Activated effector memory CD4-positive, alpha-beta T cell treated with Interleukin-2 at 50 U/mL for 16 hours (primary cell): ENCODE results near the gene AACS.
"Not testable (repeated sequence)": the region's sequence is repeated elsewhere in the genome, so short reads cannot be mapped to it uniquely, and the experiment has no call there.

Source experiments
- DNase-seq: peaks from one replicate; pipeline ENCODE4 v3.0.0-alpha.2; 2020

Gene AACS, protein sequence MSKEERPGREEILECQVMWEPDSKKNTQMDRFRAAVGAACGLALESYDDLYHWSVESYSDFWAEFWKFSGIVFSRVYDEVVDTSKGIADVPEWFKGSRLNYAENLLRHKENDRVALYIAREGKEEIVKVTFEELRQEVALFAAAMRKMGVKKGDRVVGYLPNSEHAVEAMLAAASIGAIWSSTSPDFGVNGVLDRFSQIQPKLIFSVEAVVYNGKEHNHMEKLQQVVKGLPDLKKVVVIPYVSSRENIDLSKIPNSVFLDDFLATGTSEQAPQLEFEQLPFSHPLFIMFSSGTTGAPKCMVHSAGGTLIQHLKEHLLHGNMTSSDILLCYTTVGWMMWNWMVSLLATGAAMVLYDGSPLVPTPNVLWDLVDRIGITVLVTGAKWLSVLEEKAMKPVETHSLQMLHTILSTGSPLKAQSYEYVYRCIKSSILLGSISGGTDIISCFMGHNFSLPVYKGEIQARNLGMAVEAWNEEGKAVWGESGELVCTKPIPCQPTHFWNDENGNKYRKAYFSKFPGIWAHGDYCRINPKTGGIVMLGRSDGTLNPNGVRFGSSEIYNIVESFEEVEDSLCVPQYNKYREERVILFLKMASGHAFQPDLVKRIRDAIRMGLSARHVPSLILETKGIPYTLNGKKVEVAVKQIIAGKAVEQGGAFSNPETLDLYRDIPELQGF

DNA sequence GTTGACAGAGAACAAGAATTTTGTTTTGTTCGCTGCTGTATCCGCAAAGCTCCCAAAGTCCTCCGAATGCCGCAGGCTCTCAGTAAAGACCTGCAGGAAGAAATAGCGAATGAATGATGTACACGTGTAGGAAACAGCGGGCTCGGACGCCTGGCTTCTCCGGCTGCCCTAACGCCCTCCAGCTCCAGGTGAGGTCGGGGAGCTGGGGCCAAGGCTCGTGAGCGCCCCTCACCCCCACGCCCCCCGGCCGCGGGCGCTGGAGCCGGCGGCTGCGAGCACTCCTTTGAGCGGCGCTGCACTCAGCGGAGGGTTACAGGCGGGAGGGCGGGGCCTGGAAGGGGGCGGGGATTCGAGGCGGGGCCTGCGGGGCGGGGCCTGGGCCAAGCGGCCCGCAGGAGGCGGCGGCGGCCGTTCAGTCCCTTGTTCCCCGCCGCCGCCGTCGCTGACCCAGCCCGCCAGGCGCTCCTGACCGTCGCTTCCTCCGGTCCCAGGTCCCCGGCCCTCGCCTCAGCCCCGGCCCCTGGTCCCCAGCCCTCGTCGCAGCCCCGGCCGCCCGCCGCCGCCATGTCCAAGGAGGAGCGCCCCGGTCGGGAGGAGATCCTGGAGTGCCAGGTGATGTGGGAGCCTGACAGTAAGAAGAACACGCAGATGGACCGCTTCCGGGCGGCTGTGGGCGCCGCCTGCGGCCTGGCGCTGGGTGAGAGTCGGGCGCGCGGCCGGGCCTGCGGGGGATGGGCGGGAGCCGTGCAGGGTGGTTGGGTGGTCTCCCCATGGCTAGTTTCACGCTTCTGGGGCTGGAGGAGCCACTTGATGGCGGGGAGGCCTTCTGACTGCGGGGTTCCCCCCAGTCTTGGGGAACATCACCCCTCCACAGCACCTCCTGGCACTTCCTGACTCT, at the start of gene AACS:
TSS of gene AACS (plus strand) at position 415 of the 898 bp plus-strand sequence. CDS start at position 565, 150 bp downstream.
- DNase-seq = peak; percentile 67

DNA sequence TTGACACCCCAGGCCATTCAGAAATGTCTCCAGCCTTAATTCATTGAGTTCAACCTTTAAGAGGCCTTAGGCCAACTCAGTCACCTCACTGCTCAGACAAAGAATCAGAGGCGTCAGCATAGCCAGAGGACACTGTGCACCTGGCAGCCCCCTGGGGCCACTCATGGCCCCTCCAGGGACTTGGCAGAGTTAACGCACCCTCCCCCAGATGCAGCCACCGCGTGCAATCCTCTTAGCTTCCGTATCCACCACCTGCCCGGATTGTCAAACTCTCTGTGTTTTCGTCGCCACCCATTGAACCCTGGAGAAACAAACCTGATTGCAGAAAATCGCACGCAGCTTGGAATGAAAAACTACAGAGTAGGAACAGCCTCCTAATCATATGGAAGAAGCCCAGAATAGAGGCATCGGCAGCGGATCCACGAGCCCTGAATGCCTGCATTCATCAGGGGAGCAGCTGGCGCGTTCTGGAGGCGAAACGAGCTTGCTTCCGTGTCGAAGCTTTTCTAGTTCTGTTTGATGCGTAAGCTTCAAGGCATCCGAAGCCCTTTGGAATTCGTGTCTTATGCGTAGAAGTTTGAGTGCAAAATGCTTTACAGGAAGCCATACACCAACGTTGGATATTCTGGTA, 49.4 kb upstream of the AACS start:
- DNase-seq = no peak

DNA sequence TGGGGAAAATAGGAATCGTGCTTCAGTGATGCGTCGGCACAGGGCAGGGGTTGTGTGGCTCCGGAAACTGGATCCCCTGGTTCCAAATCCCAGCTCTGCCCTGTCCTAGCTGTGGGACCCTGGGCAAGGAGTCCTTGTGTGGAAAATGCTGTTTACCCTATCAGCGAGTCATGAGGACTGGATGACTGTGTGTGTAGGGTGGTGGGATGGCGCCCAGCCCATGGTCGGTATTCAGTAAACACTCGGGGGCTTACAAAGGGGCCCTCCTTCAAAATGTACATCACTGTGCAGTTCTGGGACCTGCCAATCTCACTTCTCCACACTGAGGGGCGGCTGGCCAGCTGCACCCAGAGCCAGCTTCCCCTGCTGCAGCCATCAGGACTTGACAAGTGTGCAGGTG, 47.4 kb upstream of the AACS start:
- no peak for DNase-seq

DNA sequence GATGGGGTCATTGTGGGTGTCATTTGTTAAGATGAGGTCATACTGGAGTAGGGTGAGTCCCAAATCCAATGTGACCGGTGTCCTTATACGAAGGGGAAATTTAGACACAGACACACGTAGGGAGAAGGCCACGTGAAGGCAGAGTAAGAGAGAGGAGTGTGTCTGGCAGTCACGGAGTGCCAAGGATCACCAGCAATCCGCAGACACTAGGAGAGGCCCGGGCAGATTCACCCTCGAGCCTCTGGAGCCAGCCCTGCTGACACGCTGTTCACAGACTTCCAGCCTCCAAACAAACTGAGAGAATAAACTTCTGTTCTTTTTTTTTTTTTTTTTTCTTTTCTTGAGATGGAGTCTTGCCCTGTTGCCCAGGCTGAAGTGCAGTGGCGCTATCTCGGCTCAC, 46.9 kb upstream of the AACS start:
- DNase-seq = no peak

DNA sequence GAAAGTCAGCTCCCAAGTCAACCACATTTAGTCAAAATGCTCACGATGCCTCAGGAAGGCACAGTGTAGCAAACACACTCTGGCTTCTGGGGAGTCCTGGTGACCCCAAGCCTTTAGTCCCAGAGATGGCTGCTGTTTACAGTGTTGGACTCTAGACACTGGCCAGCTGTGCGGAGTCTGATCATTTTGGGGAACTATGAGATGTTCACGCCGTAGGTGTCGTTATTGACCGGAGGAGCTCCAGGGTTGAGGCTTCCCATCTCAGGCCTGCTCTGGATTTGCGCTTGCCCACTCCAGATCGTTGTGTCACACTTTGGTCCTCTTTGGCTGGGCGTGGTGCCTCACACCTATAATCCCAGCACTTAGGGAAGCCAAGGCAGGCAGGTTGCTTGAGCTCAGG, 44.1 kb upstream of the AACS start:
- no peak for DNase-seq

DNA sequence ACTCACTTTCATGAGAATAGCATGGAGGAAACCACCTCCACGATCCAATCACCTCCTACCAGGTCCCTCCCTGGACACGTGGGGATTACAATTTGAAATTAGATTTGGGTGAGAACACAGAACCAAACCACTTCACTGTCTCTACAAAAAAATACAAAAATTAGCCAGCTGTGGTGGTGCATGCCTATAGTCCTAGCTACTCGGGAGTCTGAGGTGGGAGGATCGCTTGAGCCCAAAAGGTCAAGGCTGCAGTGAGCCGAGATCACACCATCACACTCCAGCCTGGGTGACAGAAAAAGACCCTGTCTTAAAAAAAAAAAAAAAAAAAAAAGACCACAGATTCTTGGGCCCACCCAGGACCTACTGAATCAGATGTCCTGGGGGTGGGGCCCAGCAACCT, 43.5 kb upstream of the AACS start:
- no peak for DNase-seq

DNA sequence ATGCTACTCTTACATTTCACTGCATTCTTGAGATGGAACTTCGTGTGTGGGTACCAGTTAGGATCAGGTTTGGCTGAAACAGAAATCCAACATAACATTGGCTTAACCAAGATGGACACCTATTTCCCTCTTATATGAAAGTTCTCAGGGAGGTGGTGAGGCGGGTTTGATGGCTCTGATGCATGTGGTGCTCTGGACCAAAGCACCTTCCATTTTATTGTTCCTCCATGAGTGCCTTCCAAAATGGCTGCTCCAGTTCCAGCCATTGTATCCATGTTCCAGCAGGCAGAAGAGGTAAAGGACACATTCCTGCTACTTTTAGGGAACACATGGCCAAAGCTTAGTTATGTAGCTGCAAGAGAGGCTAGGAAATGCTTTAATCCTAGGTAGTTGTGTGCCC, 42.2 kb upstream of the AACS start:
- no peak for DNase-seq

DNA sequence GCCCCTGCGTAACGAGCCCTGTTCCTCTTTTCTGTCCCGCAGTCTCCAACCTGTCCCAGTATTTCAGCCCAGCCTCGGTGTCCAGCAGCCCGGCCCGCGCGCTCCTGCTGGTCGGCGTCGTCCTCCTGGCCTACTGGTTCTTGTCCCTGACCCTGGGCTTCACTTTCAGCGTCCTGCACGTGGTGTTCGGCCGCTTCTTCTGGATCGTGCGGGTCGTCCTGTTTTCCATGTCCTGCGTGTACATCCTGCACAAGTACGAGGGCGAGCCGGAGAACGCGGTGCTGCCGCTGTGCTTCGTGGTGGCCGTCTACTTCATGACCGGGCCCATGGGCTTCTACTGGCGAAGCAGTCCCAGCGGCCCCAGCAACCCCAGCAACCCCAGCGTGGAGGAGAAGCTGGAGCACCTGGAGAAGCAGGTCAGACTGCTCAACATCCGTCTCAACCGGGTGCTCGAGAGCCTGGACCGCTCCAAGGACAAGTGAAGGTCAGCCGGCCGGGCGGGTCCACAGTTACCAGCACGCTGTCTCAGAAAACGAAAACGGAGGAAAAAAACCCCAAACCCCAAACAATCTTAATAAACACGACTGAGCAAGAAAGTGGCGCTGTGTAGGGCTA, 40.2 kb upstream of the AACS start:
- DNase-seq = no peak

DNA sequence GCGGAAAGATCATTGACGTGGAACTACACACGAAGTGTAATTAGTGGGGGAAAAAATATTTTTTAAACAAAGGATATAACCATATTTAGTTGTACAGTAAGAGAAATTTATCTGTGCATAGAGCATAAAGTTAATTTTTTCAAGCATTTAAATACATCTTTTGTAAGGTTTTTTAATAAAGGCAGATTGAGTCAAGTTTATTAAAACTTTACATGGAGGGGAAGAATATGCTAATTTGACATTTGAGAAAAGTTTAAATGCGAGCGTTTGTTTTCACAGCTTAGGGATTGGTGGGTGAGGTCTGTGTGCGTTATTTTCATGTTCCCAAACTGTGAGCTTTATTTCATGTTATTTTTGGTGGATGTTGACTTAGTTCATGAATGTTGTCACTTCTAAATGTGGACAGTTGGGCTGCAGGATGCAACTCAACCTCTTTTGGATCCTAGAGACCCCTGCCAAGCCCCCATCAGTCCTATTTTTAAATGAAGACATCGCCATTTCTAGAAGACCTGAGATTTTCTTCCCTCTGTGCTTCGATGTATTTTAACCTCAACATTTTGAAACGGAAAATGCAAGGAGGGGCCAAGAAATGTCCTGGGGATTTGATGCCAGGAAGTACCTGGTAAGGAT, 39.5 kb upstream of the AACS start:
- DNase-seq = no peak

DNA sequence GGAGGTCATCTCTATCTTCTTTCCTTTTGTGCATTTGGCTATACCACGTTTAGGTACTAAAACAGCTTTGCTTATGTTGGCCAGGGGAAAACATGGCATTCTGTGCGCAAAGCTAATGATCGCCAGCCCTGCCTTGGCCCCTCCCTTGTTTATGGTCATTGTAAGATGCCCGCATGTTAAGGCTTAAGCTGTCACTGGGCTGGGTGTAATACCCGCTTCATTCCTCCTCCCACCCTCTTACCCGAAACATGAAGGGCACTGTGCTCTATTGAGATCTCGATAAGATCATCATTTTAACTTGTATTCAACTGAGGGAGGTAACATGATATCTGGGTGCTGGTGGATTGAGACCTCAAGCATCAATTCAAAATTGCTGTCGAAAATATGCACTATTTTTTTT, 37.1 kb upstream of the AACS start:
- DNase-seq = no peak

DNA sequence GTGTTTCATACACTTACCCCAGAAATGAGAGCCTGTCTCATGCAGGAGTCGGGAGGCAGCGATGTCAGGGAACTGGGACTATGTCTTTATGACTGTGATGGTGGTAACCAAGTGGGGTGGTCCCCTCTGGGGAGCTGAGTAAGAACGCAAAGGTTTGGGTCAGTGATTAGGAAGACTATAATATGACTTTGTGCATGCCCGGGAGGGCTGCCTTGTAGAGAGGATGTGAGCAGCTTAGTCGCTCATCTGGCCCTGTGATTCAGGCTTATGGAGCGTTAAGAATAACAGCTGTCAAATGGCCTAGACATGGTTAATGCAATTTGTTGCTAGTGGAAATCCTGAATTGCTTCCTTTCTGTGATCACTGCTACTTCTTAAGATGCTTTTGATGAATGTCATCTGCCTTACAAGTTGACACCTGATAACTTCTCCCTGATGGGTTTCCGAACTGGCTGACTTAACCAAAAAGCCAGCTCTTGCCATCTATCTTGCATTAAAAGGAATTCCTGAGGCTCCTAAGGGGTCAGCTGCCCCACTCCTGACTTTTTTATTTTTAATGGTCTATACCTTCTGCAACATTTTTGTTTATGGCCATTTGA, 35.4 kb upstream of the AACS start:
- DNase-seq = no peak

DNA sequence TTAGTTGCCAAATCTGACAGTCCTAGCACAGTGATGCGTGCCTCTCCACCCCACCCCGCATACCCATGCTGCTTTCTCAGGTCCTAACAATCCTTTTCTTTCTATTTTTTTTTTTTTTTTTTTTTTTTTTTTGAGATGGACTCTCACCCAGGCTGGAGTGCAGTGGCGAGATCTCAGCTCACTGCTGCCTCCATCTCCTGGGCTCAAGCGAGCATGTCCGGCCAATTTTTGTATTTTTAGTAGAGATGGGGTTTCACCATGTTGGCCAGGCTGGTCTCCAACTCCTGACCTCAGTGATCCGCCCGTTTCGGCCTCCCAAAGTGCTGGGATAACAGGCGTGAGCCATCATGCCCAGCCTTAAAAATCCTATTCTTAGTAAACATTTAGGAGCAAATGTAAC, 33.8 kb upstream of the AACS start:
- not testable (repeated sequence) for DNase-seq

DNA sequence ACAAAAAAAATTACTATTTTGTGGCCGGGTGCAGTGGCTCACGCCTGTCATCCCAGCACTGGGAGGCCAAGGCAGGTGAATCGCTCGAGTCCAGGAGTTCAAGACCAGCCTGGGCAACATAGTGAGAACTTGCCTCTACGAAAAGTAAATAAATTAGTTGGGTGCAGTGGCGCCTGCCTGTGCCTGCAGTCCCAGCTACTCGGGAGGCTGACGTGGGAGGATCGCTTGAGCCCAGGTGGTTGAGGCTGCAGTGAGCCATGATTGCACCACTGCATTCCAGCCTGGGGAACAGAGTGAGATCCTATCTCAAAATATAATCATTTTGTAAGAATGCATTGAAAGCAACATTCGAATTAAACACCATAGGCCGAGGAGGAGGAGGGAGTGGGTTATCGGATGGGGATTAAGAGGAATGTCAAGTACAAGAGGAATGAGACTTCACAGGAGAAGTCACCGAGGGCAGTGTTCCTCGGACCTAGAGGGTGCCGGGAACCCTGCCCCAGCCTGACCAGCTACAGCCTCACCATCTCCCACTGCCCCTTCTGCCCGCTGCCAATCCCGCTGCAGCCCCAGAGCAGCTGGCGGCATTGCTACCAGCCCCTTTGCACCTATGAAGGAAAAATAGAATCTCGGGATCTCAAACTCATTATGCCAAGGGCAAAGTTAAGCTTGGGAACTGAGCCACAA, 32.6 kb upstream of the AACS start:
- DNase-seq = no peak

DNA sequence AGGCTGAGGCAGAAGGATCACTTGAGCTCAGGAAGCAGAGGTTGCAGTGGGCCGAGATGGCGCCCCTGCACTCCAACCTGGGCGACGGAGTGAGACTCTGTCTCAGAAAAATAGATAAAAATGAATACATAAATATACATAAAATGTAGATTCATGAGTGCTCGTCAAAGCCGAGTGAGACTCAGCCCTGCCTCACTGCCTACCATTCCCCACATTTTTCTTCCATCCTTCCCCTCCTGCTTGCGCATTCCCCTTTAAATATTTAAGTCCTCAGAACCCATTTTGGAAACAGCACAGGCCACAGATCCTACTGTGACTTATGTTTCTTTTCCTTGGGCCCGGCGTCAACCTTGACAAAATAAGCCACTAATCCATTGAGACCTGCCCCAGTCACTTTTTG, 31.9 kb upstream of the AACS start:
- no peak for DNase-seq

DNA sequence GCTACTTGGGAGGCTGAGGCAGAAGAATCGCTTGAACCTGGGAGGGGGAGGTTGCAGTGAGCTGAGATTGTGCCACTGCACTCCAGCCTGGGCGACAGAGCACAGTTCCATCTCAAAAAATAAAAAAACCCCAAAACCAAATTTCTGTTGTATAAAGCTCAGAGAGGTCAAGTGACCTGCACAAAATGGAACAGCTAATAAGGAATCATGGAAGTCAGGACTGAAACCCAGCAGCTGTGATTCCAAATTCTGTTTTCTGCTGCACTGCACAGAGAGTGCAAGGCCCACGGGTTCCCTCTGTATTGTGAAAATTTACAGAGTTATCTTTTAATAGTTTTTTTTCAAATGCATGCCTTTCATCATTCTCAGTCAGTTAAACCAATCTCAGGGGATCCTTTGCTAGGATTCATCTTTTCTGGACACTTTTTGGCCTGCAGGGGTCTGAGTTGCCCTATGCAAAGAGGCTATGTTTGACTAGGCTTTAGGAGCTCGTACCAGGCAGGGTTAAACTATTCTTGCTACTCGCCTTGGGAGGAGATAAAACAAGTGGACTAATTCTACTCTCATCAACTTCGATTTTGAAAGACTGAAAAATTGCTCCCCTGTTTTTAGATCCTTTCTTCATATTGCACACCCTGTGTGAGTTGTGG, 26.1 kb upstream of the AACS start:
- no peak for DNase-seq

DNA sequence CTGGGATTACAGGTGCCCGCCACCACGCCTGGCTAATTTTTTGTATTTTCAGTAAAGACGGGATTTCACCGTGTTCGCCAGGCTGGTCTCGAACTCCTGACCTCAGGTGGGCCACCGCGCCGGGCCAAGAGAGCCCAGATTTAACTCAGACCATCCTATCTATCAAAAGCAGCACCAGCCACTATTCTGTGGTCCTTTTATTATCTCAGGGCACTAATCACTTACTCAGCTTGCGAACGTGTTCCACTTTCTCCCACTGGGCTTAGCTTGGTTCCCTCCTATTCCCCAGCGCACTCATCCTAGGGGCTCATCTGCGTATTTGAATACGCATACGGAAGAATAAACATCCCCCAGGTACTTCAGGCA, 16.2 kb upstream of the AACS start:
- no peak for DNase-seq

DNA sequence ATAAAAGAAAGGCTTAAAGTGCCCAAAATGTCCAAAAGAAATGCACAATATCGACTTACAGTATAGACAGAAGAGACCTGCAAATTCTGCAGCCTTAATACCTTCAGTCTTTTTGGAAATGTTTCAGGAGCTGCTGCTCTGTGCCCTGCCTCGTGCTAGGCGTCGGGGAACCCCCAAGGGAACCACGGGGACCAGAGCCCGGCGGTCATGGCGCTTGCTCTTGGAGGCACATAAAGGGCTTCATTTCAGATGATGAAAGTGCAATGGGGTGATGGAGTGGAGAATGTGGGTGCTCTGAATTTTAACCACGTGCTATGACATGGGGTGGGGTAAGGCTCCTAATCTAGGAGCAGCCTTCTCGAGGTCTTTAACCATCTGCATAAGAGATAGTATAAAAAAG, 14.8 kb upstream of the AACS start:
- DNase-seq = no peak

DNA sequence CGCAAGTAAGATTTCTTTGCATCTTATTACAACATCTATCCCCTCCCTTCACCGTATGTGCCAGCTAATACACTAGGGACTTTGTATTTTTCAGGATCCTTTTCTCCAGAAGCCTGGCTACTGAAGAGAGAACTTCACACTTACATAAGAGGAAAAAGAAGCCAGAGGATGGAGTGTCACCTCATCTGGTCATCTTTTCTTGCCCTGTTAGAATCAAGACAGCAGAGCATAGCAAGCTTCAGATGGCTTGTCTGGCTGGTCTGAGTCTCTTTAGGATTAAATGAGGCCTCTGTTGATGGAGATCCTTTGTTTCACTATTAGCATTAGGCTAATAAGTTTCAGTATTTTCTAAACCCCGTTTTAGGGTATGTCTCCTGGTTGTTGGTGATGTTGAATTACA, 14.4 kb upstream of the AACS start:
- no peak for DNase-seq

DNA sequence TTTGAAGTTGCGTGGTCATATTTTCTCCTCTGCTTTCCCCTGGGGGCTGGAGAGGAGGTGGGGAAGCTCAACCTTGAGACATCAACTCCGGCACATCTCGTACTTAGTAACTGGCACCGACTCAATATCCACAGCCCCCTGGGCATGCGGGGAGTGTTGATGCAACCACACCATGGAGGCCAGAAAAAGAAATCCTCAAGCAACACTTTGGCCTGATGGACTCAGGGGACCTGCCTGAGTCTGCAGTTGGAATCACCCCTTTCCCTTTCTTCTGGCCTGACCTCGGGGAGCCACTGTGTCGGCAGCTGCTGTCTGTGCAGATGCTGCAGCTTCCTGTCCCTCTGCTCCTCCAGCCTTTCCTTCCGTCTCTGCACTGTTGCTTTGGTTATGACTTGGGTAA, 11.4 kb upstream of the AACS start:
- DNase-seq = no peak

DNA sequence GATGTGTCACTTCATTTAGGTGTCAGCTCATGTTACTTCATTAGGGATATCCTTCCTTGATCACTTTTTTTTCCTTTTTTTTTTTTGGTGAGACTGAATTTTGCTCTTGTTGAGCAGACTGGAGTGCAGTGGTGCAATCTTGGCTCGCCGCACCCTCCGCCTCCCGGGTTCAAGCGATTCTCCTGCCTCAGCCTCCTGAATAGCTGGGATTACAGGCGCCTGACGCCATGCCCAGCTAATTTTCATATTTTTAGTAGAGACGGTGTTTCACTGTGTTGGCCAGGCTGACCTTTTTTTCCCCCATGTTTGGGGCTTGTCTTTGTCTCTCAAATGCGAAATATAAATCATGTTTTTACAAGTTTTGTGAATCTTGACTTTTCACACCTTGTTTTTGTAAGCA, 9.6 kb upstream of the AACS start:
- DNase-seq = no peak

DNA sequence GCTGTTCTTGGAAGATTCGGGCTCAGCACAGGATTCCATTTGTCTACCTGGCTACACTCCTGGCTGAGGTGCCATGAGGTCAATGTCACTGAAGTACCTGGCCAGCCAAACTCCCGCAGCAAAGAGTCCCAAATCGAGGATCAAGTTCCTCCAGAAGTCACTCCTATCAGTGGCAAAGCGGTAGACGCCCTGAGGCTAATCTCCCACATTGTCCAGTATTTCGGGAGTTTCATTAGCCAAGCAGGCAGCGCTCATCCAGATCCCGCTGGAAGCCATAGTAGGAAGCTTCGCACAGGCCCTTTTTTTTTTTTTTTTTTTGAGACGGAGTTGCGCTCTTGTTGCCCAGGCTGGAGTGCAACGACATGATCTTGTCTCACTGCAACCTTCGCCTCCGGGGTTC, 8.9 kb upstream of the AACS start:
- no peak for DNase-seq
